SH-SY5Y (cell line): Measurements from ENCODE around the gene SBF1.

Source experiments
- GATA2 ChIP-seq: IDR thresholded peaks from 2 replicates; pipeline ENCODE4 v1.6.1; 2011; ENCODE audit warnings: mild to moderate bottlenecking, low read depth, low read length
- GATA3 ChIP-seq: IDR thresholded peaks from 2 replicates; pipeline ENCODE4 v1.6.1; 2011; ENCODE audit warnings: low read depth, mild to moderate bottlenecking, low read length, moderate library complexity

DNA sequence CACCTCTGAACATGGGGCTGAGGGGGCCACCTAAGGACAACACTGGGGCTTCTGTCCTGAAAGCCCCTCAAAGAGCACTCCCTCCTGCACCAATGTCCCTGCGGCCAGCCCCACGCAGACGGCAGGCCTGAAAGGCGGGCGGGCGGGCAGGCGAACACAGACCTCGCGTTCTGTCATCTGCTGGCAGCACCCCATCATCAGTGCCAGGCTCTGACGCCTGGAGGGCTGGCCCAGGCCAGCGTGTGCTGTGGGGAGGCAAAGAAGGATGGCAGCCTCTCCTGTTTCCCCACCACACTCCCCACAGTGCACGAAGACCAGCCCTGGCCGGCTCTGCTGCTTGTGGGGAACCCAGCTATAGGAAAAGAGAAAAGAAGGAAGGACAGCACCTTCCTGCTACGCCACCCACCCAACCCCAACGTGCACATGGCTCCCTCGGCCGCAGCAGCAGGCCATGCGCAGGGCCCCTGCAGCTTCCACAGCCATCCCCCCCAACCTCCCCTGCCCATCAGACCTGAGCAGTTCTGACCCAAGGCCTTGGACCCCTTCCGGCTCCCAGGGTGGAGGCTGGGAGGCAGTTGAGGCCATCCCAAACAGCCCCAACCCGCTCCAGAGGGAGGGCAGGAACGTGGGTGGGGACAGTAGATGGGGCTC lies 3.5 kb downstream of the SBF1 start:
- TF ChIP-seq GATA2 (no peak), GATA3 (no peak)
